LNCAP (cell line): Measurements from ENCODE around the gene PSMB4.

ENCODE experiments used
- TF ChIP-seq, protein P1 (sequence below): fragments of 450-650 bp; IDR thresholded peaks from 2 replicates; pipeline ENCODE4 v1.5.1; 2017; ENCODE audit warnings: mild to moderate bottlenecking

PSMB4 gene

DNA sequence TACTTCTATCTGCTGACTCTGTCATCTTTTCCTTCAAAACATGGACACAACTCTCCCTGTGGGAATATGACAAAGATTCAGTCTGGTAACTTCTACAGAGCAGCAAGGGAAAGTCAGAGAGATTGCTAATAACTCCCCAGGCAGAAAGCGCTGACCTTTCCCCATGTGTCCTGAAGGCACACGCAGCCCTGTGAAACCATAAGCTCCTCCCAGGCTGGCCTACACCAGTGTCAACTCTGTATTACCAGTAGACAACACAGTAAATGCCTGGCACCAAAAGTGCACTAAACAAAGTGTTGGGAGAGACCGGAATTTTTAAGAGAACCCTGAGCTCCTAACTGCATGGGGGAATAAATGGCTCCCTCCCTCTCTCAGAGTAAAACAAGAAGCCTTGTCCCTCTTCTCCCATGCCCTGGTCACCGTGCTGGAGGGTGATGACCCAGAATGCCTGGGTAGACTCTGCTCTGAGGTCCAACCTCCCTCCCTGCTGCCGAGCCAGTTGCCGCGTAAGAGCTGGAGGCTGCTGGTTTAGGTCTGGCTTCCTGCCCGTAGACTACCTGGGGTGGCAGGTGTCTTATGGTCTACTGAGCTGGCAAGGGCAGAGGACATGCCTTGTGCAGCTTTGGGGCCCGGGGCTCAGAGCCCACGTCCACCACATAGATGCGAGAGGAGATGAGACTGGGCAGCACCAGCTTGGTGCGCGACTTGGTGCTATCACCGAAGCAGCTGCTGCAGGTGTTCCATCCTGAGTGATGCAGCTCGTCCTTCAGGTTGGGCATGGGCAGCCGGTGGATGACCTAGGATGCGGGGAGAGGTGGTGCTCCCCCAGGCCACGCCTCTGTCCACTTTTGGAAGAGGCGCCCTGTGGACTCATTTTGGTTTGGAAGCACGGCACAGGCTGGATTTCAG lies 30.7 kb upstream of the PSMB4 start:
- TF ChIP-seq, protein P1, sequence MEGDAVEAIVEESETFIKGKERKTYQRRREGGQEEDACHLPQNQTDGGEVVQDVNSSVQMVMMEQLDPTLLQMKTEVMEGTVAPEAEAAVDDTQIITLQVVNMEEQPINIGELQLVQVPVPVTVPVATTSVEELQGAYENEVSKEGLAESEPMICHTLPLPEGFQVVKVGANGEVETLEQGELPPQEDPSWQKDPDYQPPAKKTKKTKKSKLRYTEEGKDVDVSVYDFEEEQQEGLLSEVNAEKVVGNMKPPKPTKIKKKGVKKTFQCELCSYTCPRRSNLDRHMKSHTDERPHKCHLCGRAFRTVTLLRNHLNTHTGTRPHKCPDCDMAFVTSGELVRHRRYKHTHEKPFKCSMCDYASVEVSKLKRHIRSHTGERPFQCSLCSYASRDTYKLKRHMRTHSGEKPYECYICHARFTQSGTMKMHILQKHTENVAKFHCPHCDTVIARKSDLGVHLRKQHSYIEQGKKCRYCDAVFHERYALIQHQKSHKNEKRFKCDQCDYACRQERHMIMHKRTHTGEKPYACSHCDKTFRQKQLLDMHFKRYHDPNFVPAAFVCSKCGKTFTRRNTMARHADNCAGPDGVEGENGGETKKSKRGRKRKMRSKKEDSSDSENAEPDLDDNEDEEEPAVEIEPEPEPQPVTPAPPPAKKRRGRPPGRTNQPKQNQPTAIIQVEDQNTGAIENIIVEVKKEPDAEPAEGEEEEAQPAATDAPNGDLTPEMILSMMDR = no peak

DNA sequence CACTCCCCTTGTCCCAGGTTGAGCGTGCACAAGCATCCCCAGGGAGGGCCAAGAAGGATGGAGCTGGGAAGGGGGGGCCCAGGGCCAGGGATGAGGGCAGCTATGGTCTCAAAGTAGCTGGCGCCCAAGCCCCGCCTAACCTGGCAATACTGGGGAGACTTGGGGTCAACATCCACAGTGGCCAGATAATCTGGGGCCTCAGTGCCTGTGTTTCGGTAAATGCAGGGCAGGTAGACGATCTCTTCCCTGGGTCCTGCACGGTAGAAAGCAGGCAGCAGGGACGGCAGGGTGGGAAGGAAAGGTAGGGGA lies 30.1 kb upstream of the PSMB4 start:
- TF ChIP-seq, protein P1 = no peak

DNA sequence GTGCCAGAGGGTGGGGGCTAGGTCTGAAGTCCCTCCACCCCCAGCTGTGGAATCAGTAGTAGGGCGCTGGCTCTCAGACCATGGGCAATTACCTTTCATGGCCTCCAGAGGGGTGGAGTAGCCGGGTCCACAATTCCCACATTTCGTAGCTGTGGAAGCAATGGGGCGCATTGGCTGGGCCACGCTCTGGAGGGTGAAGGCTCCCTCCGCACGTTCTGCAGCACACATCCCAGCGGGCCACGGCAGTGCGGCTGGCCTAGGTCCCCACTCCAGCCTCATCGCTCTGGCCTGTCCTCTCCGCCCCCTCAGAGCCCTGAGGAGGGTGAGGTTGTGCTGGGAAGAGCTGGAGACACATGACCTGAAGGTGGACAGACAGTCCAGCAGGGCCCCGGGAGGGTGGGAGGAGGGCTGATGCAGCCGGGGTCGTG lies 29.7 kb upstream of the PSMB4 start:
- TF ChIP-seq, protein P1 = no peak

DNA sequence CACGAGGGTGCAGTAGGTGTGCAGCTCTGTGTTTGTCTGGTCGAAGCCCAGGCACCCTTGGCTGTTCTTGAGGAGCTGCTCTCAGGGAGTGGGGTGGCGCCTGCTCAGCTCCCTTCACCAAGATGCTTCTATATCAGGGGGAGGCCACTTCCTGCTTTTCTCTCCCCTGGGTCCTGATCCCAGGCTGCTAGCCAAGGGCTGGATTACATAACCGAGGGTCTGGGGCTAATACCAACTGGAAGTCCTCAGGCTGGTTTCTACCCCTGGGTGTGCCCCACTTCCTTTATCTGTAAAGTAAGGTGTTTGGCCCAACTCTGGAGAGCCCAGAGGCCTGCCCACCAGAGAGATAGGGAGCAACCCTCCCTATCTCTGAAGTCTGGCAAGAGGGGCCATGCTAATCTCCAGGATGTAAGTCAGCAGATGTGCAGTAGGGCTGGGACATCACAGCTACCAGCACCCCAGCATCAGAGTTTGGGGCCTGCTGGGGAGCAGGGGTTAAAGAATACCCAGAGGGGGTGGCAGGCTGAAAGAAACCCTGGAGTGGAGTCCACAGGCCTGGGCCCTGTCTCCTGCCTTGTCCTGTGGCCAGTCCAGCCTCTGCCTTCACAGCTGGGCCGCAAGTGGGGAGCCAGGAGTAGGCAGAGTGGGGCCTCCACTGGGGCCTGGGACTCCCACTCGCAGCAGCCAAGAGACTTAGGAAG lies 29.0 kb upstream of the PSMB4 start:
- TF ChIP-seq, protein P1 = no peak

DNA sequence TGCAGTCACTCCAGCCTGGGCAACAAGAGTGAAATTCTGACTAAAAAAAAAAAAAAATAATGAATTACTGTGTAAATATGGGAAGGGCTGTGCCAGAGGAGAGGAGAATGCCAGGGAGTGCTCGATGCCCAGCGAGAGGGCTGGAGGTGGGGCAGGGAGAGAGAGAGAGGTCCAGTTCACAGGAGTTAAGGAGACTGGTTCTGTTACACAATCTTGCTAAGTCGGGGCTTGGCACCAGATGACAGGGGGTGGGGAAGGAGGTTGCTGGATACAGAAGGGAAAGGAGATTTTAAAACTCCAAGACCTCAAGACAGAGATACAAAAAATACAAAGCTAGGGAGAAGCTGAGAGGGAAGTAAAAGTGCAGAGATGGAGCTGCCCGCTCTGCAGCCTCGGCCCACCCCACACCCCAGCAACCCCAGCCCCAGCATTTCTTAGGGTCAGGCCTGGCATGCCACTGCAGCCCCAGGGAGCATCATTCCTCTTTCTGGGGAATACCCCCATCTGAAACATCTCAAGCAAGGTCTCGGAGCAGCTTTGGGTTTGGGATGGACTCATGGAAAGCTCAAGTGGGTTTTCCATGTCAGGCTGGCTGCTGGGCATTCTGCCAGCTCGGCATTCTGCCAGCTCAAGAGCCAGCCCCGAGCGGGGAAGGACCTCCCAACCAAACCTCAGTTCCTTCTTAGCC lies 27.9 kb upstream of the PSMB4 start:
- TF ChIP-seq, protein P1 = no peak

DNA sequence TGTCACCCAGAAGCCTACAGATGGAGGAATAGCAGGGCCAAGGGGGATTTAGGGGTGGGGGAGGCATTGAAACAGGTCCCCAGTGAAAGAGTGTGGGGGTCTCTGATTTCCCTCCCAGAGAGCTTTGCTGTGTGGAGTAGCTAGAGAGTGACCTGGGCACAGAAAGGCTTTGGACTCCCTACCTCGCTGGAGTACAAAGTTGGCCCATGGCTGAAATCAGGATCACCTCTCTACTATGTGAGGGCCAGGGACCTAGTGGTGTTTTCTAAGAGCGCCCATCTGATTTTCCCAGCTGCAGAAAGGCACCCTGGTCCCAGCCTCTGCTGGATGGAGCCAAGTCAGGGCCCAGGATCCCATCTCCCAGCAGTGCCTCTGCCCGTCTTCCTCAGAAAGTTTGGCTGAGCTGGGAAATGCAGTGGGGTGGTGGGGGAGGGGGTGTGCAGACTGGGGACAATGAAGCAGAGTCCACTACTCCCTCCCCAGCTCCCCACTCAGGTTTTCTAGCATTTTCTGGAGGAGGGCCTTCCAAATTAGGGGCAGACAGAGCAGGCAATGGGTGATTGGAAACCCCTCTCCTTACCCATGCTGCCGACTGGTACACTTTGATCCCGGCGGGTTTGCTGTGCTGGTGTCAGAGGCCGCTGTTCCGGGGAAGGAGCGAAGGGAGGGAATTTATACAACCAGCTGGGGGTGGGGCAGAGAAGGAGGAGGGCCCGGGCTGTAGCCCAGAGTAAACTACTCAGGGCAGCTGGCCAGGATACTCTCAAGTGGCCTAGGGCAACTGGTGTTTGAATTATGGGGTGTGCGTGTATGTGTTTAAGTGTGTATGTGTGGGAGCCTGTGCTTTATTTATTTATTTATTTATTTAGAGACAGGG lies 27.1 kb upstream of the PSMB4 start, which contains the start of gene SELENBP1:
Gene SELENBP1, minus strand, starts transcription at position 648 of the 877 bp plus-strand sequence. Its CDS starts 64 bp downstream, at position 584.
- TF ChIP-seq, protein P1 = no peak

DNA sequence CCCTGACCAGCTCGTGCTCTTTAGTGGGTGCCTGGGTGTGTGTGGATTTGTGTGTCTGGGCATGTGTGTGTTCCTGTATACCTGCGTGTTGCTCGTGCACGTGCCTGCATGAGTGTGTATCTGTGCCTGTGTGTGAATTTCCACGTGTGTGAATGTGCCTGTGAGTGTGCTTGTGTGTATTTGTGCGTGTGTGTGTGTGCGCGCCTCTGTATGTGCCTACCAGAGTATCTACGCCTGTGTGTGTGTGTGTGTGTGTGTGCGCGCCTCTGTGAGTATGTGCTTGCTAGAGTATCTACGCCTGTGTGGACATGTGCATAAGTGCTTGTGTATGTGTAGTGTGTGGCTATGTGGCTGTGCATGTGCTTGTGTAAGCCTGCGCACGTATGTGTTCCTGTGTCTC lies 26.2 kb upstream of the PSMB4 start:
- TF ChIP-seq, protein P1 = no peak
